Common myeloid progenitor, CD34-positive (primary cell): ENCODE measurements around the gene FIBCD1.

Experiments used
- CTCF ChIA-PET: fragments of 350-600 bp; sonication (Branson Sonifier 250); formaldehyde crosslinking; loops from one replicate; lab custom pipeline; 2021; ENCODE audit warnings: antibody characterized with exemption; lab: Charles Lee
- POLR2A ChIA-PET: fragments of 350-600 bp; sonication (Branson Sonifier 250); formaldehyde crosslinking; loops from one replicate; lab custom pipeline; 2021; ENCODE audit warnings: antibody characterized with exemption; lab: Charles Lee
- DNase-seq, 3 donors: peaks; one replicate each; pipeline versions ENCODE4 v3.0.0 to v3.0.0-alpha.2; 2013
- H3K27ac ChIP-seq, 2 experiments: 1 replicate in 1 of 2; 2 replicates in 1 of 2; pipeline ENCODE4 v1.7.0; 2013; ENCODE audit warnings: inconsistent platforms in 2 of 2, low read length in 2 of 2, mild to moderate bottlenecking in 2 of 2, low read depth in 1 of 2, moderate library complexity in 1 of 2; ENCODE audit not compliant: severe bottlenecking in 2 of 2, insufficient read depth in 1 of 2, poor library complexity in 1 of 2
- H3K27me3 ChIP-seq, 5 experiments: replicated peaks in 2 of 5; 1 replicate in 3 of 5; 2 replicates in 2 of 5; pipeline versions ENCODE4 v1.6.1 to v1.7.0; 2013; ENCODE audit warnings: low read length in 4 of 5, mild to moderate bottlenecking in 2 of 5, moderate library complexity in 2 of 5, inconsistent platforms in 1 of 5; ENCODE audit not compliant: insufficient read depth in 5 of 5, control insufficient read depth in 4 of 5
- H3K36me3 ChIP-seq, 4 experiments: 1 replicate in 2 of 4; 2 replicates in 2 of 4; pipeline versions ENCODE4 v1.6.1 to v1.7.0; 2013; ENCODE audit warnings: low read length in 3 of 4, control low read depth in 1 of 4, mild to moderate bottlenecking in 1 of 4; ENCODE audit not compliant: control insufficient read depth in 4 of 4, insufficient read depth in 4 of 4
- H3K4me1 ChIP-seq, 4 experiments: 1 replicate in 3 of 4; 2 replicates in 1 of 4; pipeline versions ENCODE4 v1.6.1 to v1.7.1; 2013; ENCODE audit warnings: low read length in 3 of 4, mild to moderate bottlenecking in 3 of 4, control low read depth in 1 of 4, inconsistent platforms in 1 of 4, moderate library complexity in 1 of 4; ENCODE audit not compliant: control insufficient read depth in 4 of 4, insufficient read depth in 4 of 4; ENCODE audit errors: control extremely low read depth in 1 of 4
- H3K4me3 ChIP-seq, 7 experiments: 1 replicate in 4 of 7; 2 replicates in 3 of 7; pipeline versions ENCODE4 v1.5.1 to v1.7.0; 2013; ENCODE audit warnings: mild to moderate bottlenecking in 7 of 7, low read length in 6 of 7, moderate library complexity in 6 of 7, inconsistent platforms in 2 of 7, low read depth in 2 of 7, control low read depth in 1 of 7; ENCODE audit not compliant: insufficient read depth in 4 of 7, control insufficient read depth in 1 of 7; ENCODE audit errors: extremely low read depth in 1 of 7
- H3K9me3 ChIP-seq, 5 experiments: 1 replicate in 4 of 5; 2 replicates in 1 of 5; pipeline versions ENCODE4 v1.6.1 to v1.7.1; 2013; ENCODE audit warnings: low read length in 4 of 5, mild to moderate bottlenecking in 2 of 5, inconsistent platforms in 1 of 5, low read depth in 1 of 5, moderate library complexity in 1 of 5; ENCODE audit not compliant: control insufficient read depth in 4 of 5, insufficient read depth in 2 of 5; ENCODE audit errors: control extremely low read depth in 1 of 5
- WGBS: methylation state at CpG from one replicate; pipeline ENCODE4 v1.1.5; 2013; ENCODE audit not compliant: insufficient coverage; 5-methylcytosine and 5-hydroxymethylcytosine counted together

Gene FIBCD1

GRCh38 chr9:130885484-130886375, 53.3 kb downstream of the FIBCD1 start:
- Histone ChIP-seq H3K27ac (no peak overlapping the region), H3K9me3 (no peaks in the 10 kb centered on the region), H3K36me3 (peaks cover 15 to 82% (median 59%) of the 10 kb centered on the region in 4 experiments), H3K4me3 (no peak overlapping the region), H3K4me1 (no peaks in the 10 kb centered on the region), H3K27me3 (no peaks in the 10 kb centered on the region)
- DNase-seq = no peak
- CTCF ChIA-PET = interaction anchor here (0.8 to 0.9 kb wide), 2 partner anchors 16 to 161 kb away, joined by 3 to 4 read pairs; no protein-coding TSS in a partner anchor
- 97% methylated on average over 35 of the region's 35 CpGs for WGBS
- POLR2A ChIA-PET = no interaction called here

- no peaks in the 10 kb centered on the region for H3K9me3 ChIP-seq
- H3K27me3 ChIP-seq = no peaks in the 10 kb centered on the region
- no peak overlapping the region for H3K27ac ChIP-seq
- H3K4me1 ChIP-seq = no peaks in the 10 kb centered on the region
- POLR2A ChIA-PET = no interaction called here
- CTCF ChIA-PET = interaction anchor here (0.9 kb wide), 1 partner anchor 161 kb away, joined by 3 read pairs; no protein-coding TSS in a partner anchor
- H3K4me3 ChIP-seq = no peak overlapping the region
- WGBS = 97% methylated on average over 47 of the region's 47 CpGs
- peaks cover 16 to 85% (median 62%) of the 10 kb centered on the region in 4 experiments for H3K36me3 ChIP-seq
- DNase-seq = no peak
Observed at GRCh38 chr9:130884542-130885483, 54.2 kb downstream of the FIBCD1 start.

GRCh38 chr9:130884111-130884531, 54.9 kb downstream of the FIBCD1 start:
- Histone ChIP-seq H3K36me3 (peaks cover 19 to 91% (median 68%) of the 10 kb centered on the region in 4 experiments), H3K27ac (no peak overlapping the region), H3K4me3 (no peak overlapping the region), H3K27me3 (no peaks in the 10 kb centered on the region), H3K4me1 (no peaks in the 10 kb centered on the region), H3K9me3 (no peaks in the 10 kb centered on the region)
- DNase-seq = no peak
- WGBS = 96% methylated on average over 12 of the region's 25 CpGs
- CTCF ChIA-PET = interaction anchor here (1.0 kb wide), 1 partner anchor 17 kb away, joined by 3 read pairs; no protein-coding TSS in a partner anchor
- POLR2A ChIA-PET = no interaction called here

- no peak overlapping the region for H3K4me3 ChIP-seq
- ChIA-PET CTCF (interaction anchor here (1.0 to 1.7 kb wide), 3 partner anchors 13 to 19 kb away, joined by 3 to 4 read pairs (median 3); no protein-coding TSS in a partner anchor), POLR2A (no interaction called here)
- no peak for DNase-seq
- H3K36me3 ChIP-seq = peaks cover 20 to 92% (median 69%) of the 10 kb centered on the region in 4 experiments
- H3K27me3 ChIP-seq = no peaks in the 10 kb centered on the region
- H3K4me1 ChIP-seq = no peaks in the 10 kb centered on the region
- H3K27ac ChIP-seq = no peak overlapping the region
- no peaks in the 10 kb centered on the region for H3K9me3 ChIP-seq
- 100% methylated on average over 1 of the region's 5 CpGs for WGBS
Observed at GRCh38 chr9:130883479-130883878, 55.6 kb downstream of the FIBCD1 start.

- ChIA-PET CTCF (interaction anchor here (1.1 to 1.7 kb wide), 2 partner anchors 12 to 18 kb away, joined by 3 to 4 read pairs; no protein-coding TSS in a partner anchor), POLR2A (no interaction called here)
- DNase-seq = no peak
- Histone ChIP-seq H3K27ac (no peak overlapping the region), H3K36me3 (peaks cover 20 to 91% (median 70%) of the 10 kb centered on the region in 4 experiments), H3K4me1 (no peaks in the 10 kb centered on the region), H3K27me3 (no peaks in the 10 kb centered on the region), H3K4me3 (no peak overlapping the region), H3K9me3 (no peaks in the 10 kb centered on the region)
- 98% methylated on average over 8 of the region's 15 CpGs for WGBS
Observed at GRCh38 chr9:130882696-130883225, 56.3 kb downstream of the FIBCD1 start.

- WGBS = no CpG with 5 or more reads among the region's 6 CpGs
- Histone ChIP-seq H3K9me3 (no peaks in the 10 kb centered on the region), H3K4me1 (no peaks in the 10 kb centered on the region), H3K27me3 (no peaks in the 10 kb centered on the region), H3K4me3 (no peak overlapping the region), H3K27ac (no peak overlapping the region), H3K36me3 (peaks cover 18 to 82% (median 66%) of the 10 kb centered on the region in 4 experiments)
- DNase-seq = no peak
- ChIA-PET CTCF (interaction anchor here (1.4 kb wide), 2 partner anchors 9 to 13 kb away, joined by 5 read pairs; no protein-coding TSS in a partner anchor), POLR2A (no interaction called here)
Observed at GRCh38 chr9:130881516-130881915, 57.5 kb downstream of the FIBCD1 start.
